HG02623 (cell line): ENCODE results near the gene POLE.

Experiments
- ATAC-seq: cut with Tn5 transposase; IDR thresholded peaks from one replicate; pipeline ENCODE4 v1.9.1; 2021; ENCODE audit warnings: moderate library complexity; ENCODE audit not compliant: unreplicated experiment

Gene POLE

GRCh38 chr12:132658149-132658894, 28.8 kb downstream of the POLE start:
- ATAC-seq = no peak

GRCh38 chr12:132657004-132657727, 30.0 kb downstream of the POLE start:
- no peak for ATAC-seq

GRCh38 chr12:132653567-132654290, 33.4 kb downstream of the POLE start:
- no peak for ATAC-seq

GRCh38 chr12:132651444-132652100, 35.6 kb downstream of the POLE start:
- ATAC-seq = no peak

- no peak for ATAC-seq
Observed at GRCh38 chr12:132649226-132649945, 37.8 kb downstream of the POLE start.

GRCh38 chr12:132648616-132649225, 38.4 kb downstream of the POLE start:
- ATAC-seq = no peak

- ATAC-seq = no peak
Observed at GRCh38 chr12:132647858-132648257, 39.3 kb downstream of the POLE start.

GRCh38 chr12:132646850-132647249, 40.3 kb downstream of the POLE start:
- no peak for ATAC-seq

- no peak for ATAC-seq
Observed at GRCh38 chr12:132642846-132643835, 44.0 kb downstream of the POLE start.

GRCh38 chr12:132641811-132642650, 45.1 kb downstream of the POLE start:
- ATAC-seq = no peak

GRCh38 chr12:132640936-132641335, 46.2 kb downstream of the POLE start:
- ATAC-seq = no peak

- no peak for ATAC-seq
Observed at GRCh38 chr12:132639956-132640520, 47.1 kb downstream of the POLE start.

GRCh38 chr12:132638541-132639408, 48.4 kb downstream of the POLE start:
- ATAC-seq = no peak

GRCh38 chr12:132637811-132638210, 49.3 kb downstream of the POLE start:
- no peak for ATAC-seq

- no peak for ATAC-seq
Observed at GRCh38 chr12:132635076-132635955, 51.8 kb downstream of the POLE start.
